ENCODE results near the gene TYK2.

Gene TYK2

GRCh38 chr19:10316229-10317044 is 63.9 kb downstream of the TYK2 start:
- in situ Hi-C loops (cut with MboI; ENCODE audit: low sequenced_read_pairs): no loop called here

GRCh38 chr19:10315335-10316214 is 64.8 kb downstream of the TYK2 start, which contains the start of gene FDX2:
Gene FDX2, minus strand, starts transcription at chr19:10316015. Its CDS starts 19 bp downstream, at chr19:10315996.
- in situ Hi-C loops (cut with MboI; ENCODE audit: low sequenced_read_pairs): no loop called here

GRCh38 chr19:10309423-10309822 is 70.9 kb downstream of the TYK2 start, which contains the start of gene ZGLP1:
Gene ZGLP1, minus strand, starts transcription at chr19:10309815.
- in situ Hi-C loops (cut with MboI; ENCODE audit: low sequenced_read_pairs): no loop called here

- in situ Hi-C loops (cut with MboI; ENCODE audit: low sequenced_read_pairs): no loop called here
Observed at GRCh38 chr19:10306327-10306726, 74.0 kb downstream of the TYK2 start.

GRCh38 chr19:10305139-10305806 is 75.1 kb downstream of the TYK2 start:
- in situ Hi-C loops (cut with MboI; ENCODE audit: low sequenced_read_pairs): no loop called here
